ENCODE data around the gene CCL4. TPM values are rescaled to one million over a fixed set of nuclear protein-coding genes. Genes with fewer than 3 reads are reported as not detected.

The CCL4 gene
- total RNA-seq, 1 experiment from 2014 or later, result 1.2 TPM

- Histone ChIP-seq H3K9ac (ENCODE audit: low read length) (no peak overlapping the region), H3K27me3 (ENCODE audit: insufficient read depth, low read length) (peaks cover 8% of the 10 kb centered on the region; the same call in 1 of the 2 replicates), H3K36me3 (ENCODE audit: control insufficient read depth in 1 of 2, insufficient read depth in 2 of 2, low read length in 2 of 2) (no peaks in the 10 kb centered on the region), H3K27ac (ENCODE audit: low read depth, low read length) (no peak overlapping the region), H3K4me3 (replicated peaks in 1 of 2; ENCODE audit: low read depth in 1 of 2, low read length in 2 of 2) (no peak overlapping the region), H3K9me3 (ENCODE audit: control insufficient read depth in 1 of 2, insufficient read depth in 1 of 2, low read depth in 1 of 2, low read length in 2 of 2) (no peaks in the 10 kb centered on the region), H4K20me1 (ENCODE audit: insufficient read depth) (no peaks in the 10 kb centered on the region), H3K4me1 (ENCODE audit: control insufficient read depth in 1 of 2, insufficient read depth in 2 of 2, low read length in 2 of 2) (peaks cover 0 to 6% of the 10 kb centered on the region in 2 experiments; a peak in 1 of 4 replicates), H2AFZ (ENCODE audit: low read depth, low read length, poor library complexity, severe bottlenecking) (no peak overlapping the region), H3K79me2 (ENCODE audit: insufficient read depth, low read length) (no peaks in the 10 kb centered on the region), H3K4me2 (ENCODE audit: low read length) (no peak overlapping the region), H3K9me2 (ENCODE audit: insufficient read depth) (no peaks in the 10 kb centered on the region)
- BruUV-seq (replicated peaks), result no TSS peak
- ATAC-seq (no peak), DNase-seq (ENCODE audit: low read depth, low spot score) (no peak)
- ChIA-PET RAD21 (ENCODE audit: low non-redundant PET in 1 of 2, low total read pairs in 2 of 2, uncharacterized antibody in 2 of 2, unreplicated experiment in 2 of 2) (interaction anchor here (0.9 to 2.5 kb wide), 3 partner anchors 35 to 179 kb away, joined by 3 to 22 read pairs (median 5); no protein-coding TSS in a partner anchor), POLR2A (no interaction called here), CTCF (interaction anchor here (1.1 to 2.9 kb wide), 8 partner anchors 14 to 335 kb away, joined by 3 to 112 read pairs (median 9); partner anchors contain the start of gene CCL16)
- TF ChIP-seq CEBPB (IDR thresholded peaks at IDR 0.05; ENCODE audit: low read depth) (no peak), EZH2phosphoT487 (IDR thresholded peaks at IDR 0.05; ENCODE audit: borderline replicate concordance) (no peak), YY1 (IDR thresholded peaks at IDR 0.05; ENCODE audit: extremely low read depth, insufficient replicate concordance, low read depth, low read length) (no peak), FOSL1 (IDR thresholded peaks at IDR 0.05; ENCODE audit: low read depth) (no peak), REST (IDR thresholded peaks at IDR 0.05; ENCODE audit: low read depth) (no peak), MAX (IDR thresholded peaks at IDR 0.05) (no peak), ZNF274 (IDR thresholded peaks at IDR 0.05; ENCODE audit: low read depth, low read length) (no peak), TCF7L2 (IDR thresholded peaks at IDR 0.05; ENCODE audit: borderline replicate concordance, extremely low read depth, insufficient read depth, insufficient read length) (no peak), SIN3A (IDR thresholded peaks at IDR 0.05; ENCODE audit: low read depth) (no peak), ZFX (IDR thresholded peaks at IDR 0.05) (no peak), JUND (IDR thresholded peaks at IDR 0.05) (no peak), POLR2AphosphoS5 (IDR thresholded peaks at IDR 0.05; ENCODE audit: low read depth, low read length) (no peak), ATF3 (IDR thresholded peaks at IDR 0.05) (no peak), EGR1 (IDR thresholded peaks at IDR 0.05; ENCODE audit: low read depth) (no peak), POLR2A (IDR thresholded peaks at IDR 0.05; ENCODE audit: borderline replicate concordance, extremely low read depth, insufficient read depth, insufficient read length) (no peak)
- intact Hi-C loops (cut with micrococcal nuclease), result no loop called here
Observed at GRCh38 chr17:36147601-36148000, 44.0 kb downstream of the CCL4 start.
